Chondrocyte (in vitro differentiated cells): ENCODE data around the gene RAPGEF5. TPM values are rescaled to one million over a fixed set of nuclear protein-coding genes. Genes with fewer than 3 reads are reported as not detected.

ENCODE experiments used
- DNase-seq: peaks from one replicate; pipeline ENCODE4 v3.0.0; 2021; ENCODE audit warnings: mixed read lengths, low spot score
- H3K27ac Mint-ChIP-seq: one replicate; pipeline ENCODE4 v1.8.0; 2021; ENCODE audit warnings: mild to moderate bottlenecking, moderate library complexity, mixed read lengths; ENCODE audit not compliant: unreplicated experiment
- H3K27me3 Mint-ChIP-seq: 2 replicates; pipeline ENCODE4 v1.8.0; 2021; ENCODE audit warnings: low read depth, mixed read lengths
- H3K36me3 Mint-ChIP-seq: 2 replicates; pipeline ENCODE4 v1.8.0; 2021; ENCODE audit warnings: low read depth, mixed read lengths
- H3K4me1 Mint-ChIP-seq: 2 replicates; pipeline ENCODE4 v1.8.0; 2021; ENCODE audit warnings: low read depth, mild to moderate bottlenecking, mixed read lengths
- H3K4me3 Mint-ChIP-seq: one replicate; pipeline ENCODE4 v1.8.0; 2021; ENCODE audit warnings: mild to moderate bottlenecking, moderate library complexity, mixed read lengths; ENCODE audit not compliant: unreplicated experiment
- H3K9me3 Mint-ChIP-seq: 2 replicates; pipeline ENCODE4 v1.8.0; 2021; ENCODE audit warnings: low read depth, mixed read lengths
- total RNA-seq: library from RNA; stranded (reverse); gene quantifications from 3 replicates; pipeline ENCODE4 v1.2.1, GENCODE V29; 2021
- TF ChIP-seq, protein P1 (sequence below): fragments of 200-600 bp; sonication (generic); IDR thresholded peaks from 2 replicates; pipeline ENCODE4 v1.5.0; 2021; ENCODE audit warnings: antibody characterized with exemption, mild to moderate bottlenecking, moderate library complexity

RAPGEF5 gene
- total RNA-seq, 1 donor from 2014 or later = 2.2 TPM

GRCh38 chr7:22231141-22231540 lies 125.8 kb downstream of the RAPGEF5 start:
- DNase-seq = no peak
- H3K4me3 Mint-ChIP-seq = no peak overlapping the region
- TF ChIP-seq, protein P1, sequence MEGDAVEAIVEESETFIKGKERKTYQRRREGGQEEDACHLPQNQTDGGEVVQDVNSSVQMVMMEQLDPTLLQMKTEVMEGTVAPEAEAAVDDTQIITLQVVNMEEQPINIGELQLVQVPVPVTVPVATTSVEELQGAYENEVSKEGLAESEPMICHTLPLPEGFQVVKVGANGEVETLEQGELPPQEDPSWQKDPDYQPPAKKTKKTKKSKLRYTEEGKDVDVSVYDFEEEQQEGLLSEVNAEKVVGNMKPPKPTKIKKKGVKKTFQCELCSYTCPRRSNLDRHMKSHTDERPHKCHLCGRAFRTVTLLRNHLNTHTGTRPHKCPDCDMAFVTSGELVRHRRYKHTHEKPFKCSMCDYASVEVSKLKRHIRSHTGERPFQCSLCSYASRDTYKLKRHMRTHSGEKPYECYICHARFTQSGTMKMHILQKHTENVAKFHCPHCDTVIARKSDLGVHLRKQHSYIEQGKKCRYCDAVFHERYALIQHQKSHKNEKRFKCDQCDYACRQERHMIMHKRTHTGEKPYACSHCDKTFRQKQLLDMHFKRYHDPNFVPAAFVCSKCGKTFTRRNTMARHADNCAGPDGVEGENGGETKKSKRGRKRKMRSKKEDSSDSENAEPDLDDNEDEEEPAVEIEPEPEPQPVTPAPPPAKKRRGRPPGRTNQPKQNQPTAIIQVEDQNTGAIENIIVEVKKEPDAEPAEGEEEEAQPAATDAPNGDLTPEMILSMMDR = no peak
- H3K27ac Mint-ChIP-seq = no peak overlapping the region
- H3K36me3 Mint-ChIP-seq = no peaks in the 10 kb centered on the region
- H3K27me3 Mint-ChIP-seq = no peaks in the 10 kb centered on the region
- no peaks in the 10 kb centered on the region for H3K9me3 Mint-ChIP-seq
- H3K4me1 Mint-ChIP-seq = peaks cover 52% of the 10 kb centered on the region

- no peak for DNase-seq
- no peak overlapping the region for H3K4me3 Mint-ChIP-seq
These were observed 126.7 kb downstream of the RAPGEF5 start for GRCh38 chr7:22230238-22230637.

DNA sequence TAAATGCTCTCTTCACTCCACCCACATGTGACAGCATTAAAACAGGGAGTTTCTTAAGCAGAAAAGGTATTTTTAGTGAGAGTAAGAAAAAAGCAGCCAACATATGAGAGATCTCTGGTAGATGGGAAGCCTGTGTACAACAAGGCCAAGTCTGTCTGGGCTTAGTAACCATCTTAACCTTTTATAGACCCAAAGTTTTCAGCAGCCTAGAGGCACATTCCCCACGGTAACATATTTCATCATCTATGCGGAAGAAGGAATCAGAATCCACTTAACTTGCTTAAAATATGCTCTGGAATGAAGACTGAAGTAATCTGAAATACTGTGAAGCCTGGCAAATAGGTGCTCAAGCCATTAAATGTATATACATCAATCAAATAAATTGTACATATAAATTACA lies 127.8 kb downstream of the RAPGEF5 start:
- no peaks in the 10 kb centered on the region for H3K27me3 Mint-ChIP-seq
- H3K4me1 Mint-ChIP-seq = peaks cover 39% of the 10 kb centered on the region
- H3K9me3 Mint-ChIP-seq = no peaks in the 10 kb centered on the region
- TF ChIP-seq, protein P1 = no peak
- H3K27ac Mint-ChIP-seq = peak overlapping the region; percentile 17
- no peaks in the 10 kb centered on the region for H3K36me3 Mint-ChIP-seq
- H3K4me3 Mint-ChIP-seq = no peak overlapping the region
- no peak for DNase-seq

More at GRCh38 chr7:22230238-22230637, 126.7 kb downstream of the RAPGEF5 start:
- Mint-ChIP-seq H3K9me3 (no peaks in the 10 kb centered on the region), H3K27me3 (no peaks in the 10 kb centered on the region), H3K36me3 (no peaks in the 10 kb centered on the region), H3K27ac (no peak overlapping the region), H3K4me1 (peaks cover 48% of the 10 kb centered on the region)
- TF ChIP-seq, protein P1 = no peak

GRCh38 chr7:22223807-22224206 lies 133.1 kb downstream of the RAPGEF5 start:
- Mint-ChIP-seq H3K27ac (no peak overlapping the region), H3K27me3 (no peaks in the 10 kb centered on the region), H3K4me1 (peaks cover 32% of the 10 kb centered on the region), H3K36me3 (no peaks in the 10 kb centered on the region), H3K4me3 (no peak overlapping the region), H3K9me3 (peaks cover 4% of the 10 kb centered on the region)
- TF ChIP-seq, protein P1 = no peak
- DNase-seq = no peak

DNA sequence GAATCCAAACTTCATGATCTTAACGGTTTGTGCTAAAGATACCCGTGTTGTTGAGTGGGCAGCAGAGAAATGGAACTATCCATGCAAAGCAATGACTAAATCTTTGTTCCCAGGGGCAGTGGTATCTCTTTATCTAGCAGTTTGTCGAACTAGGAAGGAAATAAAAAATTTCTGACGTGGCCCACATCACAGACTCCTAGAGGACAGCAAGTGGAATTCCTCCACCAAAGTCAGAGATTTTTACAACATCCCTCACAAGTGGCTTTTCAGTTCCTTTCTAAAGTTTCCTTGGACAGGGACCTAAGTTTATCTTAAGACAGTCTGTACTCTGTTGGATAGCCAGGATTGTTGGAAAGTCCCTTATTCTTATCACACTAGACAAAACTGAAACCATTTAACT lies 136.0 kb downstream of the RAPGEF5 start:
- TF ChIP-seq, protein P1 = no peak
- Mint-ChIP-seq H3K4me1 (peaks cover 42% of the 10 kb centered on the region), H3K4me3 (peak overlapping the region; percentile 4), H3K9me3 (peaks cover 4% of the 10 kb centered on the region), H3K36me3 (peaks cover 1% of the 10 kb centered on the region), H3K27ac (peak overlapping the region; percentile 86), H3K27me3 (peaks cover 1% of the 10 kb centered on the region)
- no peak for DNase-seq
